CD1c-positive myeloid dendritic cell (primary cell): ENCODE data around the gene FBXL20.

Source experiments
- DNase-seq: peaks from one replicate; pipeline ENCODE4 v3.0.0-alpha.2; 2016; ENCODE audit errors: extremely low spot score

The FBXL20 gene

DNA sequence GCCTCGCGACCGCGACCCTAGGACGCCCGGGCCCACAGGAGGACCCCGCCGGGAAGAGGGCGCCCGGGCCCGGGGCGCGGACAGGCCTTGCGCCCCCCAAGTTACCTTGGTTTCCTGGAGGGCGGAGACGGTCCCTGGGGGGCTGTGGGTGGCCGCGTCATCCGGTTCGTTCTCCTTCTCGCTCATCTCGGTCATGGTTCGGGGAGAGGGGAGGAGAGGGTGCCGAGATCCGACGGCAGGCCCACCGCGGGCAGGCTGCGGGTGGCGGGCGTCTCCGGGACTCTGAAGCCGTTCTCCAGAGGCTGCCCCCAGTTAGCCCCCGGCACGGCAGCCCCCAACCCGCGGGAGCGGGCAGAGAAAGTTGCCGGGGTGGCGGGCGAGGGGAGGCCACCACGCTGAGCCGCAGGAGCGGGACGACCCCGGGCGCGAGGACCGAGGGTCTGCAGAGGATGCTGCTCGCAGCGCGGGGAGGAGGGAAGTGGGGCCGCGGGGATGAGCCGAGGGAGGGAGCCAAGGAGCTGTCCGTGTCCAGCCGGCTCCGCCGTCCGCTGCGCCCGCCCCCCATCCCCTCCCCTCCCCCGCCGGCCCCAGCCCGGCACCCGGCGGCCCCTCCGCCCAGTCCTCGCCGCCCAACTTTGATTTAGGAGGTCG is 176.0 kb downstream of the FBXL20 start, which contains the start of gene STAC2:
Gene STAC2, minus strand, starts transcription at position 638 of the 651 bp plus-strand sequence. Its CDS starts 443 bp downstream, at position 195.
- no peak for DNase-seq

DNA sequence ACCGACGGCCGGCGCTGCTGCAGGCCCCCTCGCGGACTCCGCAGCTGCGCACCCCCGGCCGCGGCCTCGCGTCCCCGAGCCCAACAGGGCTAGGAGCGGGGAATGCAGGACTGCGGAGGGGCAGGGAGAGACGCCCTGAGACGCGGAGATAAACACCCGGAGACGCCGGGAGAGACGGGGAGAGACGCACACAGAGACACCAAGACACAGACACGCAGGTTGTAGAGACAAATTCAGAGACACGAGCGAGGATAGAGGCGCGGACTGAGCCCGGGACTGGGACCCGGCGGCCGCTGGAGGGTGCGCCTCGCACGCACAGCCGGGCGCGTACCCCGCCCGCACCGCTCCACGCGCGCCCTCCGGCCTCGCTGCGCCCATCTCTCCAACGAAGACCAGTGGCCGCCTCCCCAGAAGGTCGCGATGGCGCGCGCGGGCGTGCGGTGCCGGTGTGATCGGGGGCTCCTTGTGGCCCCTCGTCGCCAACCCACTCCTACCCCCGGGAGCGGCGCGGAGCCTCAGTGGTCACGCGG is 176.6 kb downstream of the FBXL20 start:
- no peak for DNase-seq

DNA sequence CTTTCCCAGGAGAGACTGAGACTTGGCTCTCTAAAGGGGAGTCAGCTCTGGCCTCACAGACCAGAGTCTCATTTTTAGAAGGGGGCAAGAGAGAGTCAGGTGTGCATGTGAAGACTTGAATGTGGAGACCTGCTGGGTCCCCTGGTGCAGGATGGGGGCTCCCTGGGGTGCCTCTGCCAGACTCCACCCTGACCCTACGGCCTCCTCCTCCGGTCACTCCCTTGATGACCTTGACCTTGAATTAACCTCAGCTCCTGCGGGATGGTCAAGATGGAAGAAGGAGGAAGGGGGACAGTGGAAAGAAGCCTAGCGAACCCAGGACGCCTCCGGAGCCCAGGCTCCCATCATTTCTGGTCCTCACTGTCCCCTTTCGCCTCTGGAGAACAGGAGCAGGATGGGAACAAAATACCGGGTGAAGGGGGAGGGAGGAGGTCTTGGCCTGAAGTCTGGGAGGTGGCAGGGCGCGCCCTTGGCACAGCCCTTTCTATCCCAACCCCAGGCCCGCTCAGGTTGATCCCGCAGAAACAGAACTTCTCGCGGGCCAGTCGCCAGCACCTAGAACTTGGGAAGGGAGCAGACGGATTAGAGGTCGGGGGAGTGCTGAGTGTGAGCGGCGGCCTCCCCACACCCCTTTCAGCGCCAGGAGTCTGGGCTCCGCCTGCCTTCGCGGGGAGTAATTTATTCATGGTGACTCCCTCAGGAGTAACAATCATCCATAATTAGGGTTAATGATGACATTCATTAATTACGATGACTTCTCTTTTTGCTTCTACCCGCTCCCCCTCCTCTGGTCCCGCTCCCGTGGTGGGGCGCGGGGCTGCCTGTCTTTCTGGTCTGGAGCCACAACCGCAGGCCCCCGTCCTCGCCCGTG is 177.3 kb downstream of the FBXL20 start:
- no peak for DNase-seq

DNA sequence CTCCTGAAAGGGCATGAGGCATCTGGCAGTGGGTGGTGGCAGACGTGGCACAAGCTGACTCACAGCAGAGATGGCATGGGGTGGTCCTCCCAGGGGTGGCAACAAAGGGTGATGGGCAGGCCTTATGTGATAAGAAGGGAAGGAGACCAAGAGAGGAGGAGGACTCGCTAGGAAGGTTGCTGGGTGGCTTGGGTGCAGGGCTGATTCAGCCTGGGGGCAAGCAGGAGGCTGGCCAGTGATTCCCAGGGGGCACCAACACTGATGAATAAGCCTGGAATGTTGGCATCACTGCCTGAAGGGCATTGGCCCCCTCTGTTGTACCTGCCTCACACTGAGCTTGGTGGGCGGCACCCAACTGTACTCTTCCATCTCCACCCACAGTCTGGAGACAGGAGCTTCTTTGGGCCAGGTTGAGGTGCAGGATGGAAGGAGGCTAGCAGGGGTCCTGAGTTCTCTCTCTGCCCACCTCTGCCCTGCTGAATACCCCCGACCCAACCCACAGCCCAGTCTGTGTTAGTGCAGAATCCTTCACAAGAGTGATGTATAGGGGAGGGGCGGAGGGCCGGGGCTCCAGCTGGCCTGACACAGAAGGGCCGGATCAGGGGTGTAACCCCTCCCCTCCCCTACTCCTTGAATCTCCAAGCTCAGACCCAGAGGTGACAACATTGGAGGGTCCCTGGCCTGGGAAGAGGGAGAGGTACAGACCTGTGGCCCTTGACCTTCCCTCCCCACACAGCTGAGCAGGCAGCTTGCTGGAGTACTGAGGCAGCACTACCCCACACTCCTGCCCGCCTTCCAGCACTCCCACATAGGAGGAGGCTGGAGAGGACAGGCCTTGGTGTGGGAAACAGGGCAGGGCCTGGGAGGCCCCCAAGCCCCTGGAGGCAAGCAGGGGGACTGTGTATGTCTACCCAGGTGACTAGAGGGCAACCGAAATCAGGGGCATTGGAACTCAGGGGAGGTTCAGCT is 178.3 kb downstream of the FBXL20 start:
- DNase-seq, result no peak

DNA sequence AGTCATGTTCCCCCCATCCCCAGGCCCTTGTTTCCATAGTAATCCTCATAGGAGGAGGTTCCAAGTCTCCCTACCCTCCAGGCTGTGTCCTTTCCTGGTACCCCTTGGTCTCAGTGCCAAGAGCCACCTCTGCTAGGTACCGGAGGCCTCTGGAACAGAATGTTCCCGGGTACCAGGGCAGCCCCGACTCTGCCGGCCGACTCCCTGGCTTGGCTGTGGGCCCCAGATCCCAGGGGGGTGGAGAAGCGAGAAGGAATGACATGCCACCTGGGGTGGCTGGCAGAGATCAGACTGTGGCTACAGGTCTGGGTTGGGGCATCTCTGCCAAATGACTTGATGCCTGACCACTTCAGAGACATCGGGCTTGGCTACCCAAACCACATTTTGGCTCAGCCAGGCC is 179.3 kb downstream of the FBXL20 start:
- no peak for DNase-seq

DNA sequence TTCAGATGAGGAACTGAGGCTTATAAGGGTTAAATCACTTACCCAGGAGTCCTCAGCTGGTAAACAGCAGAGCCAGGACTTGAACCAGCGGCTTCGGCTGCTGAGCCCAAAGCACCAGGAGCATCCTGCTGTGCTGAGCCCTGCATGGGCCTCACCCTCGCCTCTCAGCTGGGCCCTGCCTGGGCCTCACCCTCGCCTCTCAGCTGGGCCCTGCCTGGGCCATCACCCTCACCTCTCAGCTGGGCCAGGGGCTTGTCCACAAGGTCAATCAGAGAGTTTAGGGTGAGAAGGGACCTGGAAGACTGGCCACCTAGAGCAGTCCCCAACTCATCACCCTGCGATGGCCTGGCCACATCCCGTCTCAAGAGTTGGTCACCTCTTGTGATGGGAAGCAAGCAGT is 179.9 kb downstream of the FBXL20 start:
- DNase-seq, result no peak

DNA sequence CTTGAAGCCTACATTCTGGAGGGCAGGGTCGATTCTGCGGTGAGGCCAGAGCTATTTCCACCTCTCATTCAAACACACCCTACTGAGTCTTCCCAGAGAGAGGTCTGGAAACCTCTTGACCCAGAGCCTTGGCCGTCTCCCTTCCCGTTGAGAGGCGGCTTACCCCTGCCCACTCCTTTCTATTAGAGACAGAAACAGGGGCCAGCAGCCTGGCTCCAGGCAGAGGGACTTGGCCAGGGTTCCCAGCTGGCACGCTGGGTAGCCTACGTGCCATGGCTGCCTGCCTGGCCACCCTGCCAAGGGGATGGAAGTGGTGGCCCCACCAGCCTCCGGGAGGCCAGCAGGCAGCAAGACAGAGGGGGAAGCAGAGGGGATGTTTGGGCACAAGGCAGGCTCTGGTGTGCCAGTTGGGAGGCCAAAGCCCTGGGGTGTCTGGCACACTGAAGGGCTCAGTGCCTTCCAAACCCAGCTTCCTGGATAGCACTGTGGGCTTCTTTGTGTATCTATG is 181.7 kb downstream of the FBXL20 start:
- DNase-seq, result no peak

DNA sequence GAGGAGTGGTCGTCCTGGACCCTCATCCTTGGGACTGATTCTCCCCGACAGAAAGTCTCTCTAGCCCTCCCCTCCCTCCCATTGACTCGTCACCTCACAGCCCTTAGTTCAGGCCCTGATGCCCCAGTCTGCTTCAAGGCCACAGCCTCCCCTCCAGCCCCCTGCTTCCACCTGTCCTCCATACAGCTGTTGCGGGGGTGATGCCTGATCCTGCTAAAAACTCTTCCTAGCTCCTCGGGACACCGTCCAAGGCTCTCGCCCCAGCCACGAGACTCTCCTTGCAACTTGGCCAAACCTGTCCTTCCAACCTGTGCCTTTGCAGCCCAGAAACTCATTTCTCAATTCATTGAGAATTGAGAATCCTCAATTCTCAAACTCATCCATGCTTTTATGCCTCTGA is 182.5 kb downstream of the FBXL20 start:
- DNase-seq, result no peak

DNA sequence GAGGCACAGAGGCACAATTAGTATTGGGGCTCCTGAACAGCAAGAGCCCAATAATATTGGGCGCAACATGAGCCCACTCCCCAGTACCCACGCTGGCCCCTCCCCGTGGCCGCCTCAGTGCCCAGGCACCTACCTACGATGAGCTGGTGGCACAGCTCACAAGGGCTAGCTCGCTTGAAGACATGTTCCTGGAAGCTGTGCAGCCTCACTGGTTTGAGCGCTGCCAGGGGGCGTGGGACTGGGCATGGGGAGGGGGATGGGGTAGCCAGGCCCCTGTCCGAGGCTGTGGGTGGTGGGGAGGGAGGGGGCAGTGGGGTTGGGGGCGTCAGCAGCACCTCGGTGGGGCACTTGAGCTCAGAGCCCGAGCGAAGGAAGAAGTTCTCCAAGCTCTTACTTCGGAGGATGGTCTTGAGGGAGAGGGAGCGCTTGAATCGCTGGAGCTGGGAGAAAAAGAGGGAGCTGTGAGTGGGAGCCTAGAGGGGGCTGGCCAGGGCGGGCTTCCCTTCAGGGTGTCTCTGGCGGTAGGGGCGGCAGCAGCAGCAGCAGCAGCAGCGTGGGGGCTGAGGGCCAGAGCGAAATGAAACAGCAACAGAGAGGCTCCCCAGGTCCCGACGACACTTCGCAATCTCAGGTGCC is 183.6 kb downstream of the FBXL20 start:
- no peak for DNase-seq

DNA sequence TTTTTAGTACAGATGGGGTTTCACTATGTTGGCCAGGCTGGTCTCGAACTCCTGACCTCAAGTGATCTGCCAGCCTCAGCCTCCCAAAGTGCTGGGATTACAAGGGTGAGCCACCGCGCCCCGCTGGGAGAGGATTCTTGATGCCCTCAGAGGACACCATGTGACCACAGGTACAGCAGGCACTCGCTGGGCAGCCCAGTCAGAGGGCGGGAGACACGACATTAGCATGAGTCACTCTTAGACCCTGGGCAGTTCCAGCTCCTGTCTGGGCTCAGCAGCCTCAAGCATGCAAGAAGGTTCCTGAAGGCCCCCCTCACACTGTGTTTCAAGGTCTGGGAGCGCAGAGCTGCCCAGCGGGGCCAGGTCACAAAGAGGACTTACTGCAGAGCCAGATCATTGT is 187.6 kb downstream of the FBXL20 start:
- DNase-seq, result no peak

DNA sequence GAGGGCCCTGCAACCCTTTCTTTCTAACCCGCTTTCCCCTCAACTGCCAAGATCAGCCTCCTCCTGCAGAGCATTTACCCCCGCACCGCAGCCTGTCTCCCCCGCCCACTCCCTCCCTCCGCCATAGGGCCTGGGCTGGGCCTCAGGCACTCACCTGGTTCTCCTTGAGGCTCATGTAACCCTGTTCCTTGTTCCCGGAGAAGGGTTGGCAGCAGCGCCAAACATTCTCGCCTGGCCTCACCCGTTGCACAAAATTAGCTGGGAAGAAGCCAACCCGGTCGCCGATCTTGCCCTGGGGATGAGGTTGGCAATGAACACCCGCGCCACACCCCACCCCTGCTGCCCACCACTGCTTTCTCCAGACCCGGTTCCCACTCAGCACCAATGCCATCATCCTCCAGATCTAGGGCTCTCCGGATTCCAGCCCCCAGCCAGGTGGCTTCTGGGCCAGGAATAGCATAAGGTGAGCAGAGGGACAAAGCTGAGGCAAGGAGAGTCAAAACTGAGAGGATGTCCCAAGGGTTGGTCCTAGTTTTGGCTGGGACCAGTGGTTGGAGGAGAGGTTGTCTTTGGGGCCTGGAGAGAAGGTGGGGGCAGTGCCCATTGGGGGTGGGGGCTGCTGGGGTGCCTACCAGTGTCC is 188.5 kb downstream of the FBXL20 start:
- no peak for DNase-seq

DNA sequence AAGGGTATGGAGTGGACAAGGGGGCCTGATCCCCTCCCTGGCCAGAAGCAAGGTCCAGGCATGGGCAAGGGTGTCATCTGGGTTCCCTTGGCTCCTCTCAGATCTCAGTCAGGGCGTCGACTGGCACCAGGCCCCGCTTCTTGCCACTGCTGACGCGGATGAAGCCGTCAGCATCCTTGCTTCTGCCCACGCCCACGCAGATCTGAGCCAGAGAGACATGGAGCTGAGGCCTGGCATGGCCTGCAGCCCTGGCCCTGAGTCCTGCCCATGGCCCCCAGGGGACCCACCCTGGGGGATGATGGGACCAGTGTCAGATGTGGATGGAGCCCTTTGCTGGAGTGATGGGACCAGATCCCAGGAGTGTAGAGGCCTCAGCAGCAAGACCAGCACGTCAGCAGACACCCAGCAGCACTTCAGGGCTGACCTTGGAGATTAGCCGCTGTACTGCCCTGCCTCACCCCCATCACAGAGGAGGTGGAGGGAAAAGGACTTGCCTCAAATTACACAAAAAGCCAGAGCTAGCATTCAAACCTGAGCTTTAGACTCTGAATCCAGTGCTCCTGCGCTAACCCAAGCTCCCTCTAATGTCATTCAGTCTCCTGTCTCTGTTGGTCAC is 189.1 kb downstream of the FBXL20 start:
- DNase-seq, result peak; percentile 34

DNA sequence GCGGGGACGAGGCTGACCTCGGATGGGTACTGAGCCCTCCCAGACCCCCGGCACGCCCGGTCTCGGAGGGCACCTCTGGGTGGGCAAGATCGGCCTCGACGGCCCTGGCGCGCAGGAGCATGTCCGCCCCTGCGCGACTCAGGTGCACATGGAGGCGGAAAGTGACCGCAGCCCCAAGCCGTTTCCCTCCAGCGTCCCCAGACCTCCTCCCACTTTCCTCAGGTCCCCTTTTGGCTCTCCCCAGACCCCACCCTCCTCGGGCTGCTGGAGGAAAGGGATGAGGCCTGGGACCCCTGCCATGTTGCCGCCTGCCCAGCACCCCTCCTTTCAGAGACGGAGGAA is 191.4 kb downstream of the FBXL20 start:
- no peak for DNase-seq

DNA sequence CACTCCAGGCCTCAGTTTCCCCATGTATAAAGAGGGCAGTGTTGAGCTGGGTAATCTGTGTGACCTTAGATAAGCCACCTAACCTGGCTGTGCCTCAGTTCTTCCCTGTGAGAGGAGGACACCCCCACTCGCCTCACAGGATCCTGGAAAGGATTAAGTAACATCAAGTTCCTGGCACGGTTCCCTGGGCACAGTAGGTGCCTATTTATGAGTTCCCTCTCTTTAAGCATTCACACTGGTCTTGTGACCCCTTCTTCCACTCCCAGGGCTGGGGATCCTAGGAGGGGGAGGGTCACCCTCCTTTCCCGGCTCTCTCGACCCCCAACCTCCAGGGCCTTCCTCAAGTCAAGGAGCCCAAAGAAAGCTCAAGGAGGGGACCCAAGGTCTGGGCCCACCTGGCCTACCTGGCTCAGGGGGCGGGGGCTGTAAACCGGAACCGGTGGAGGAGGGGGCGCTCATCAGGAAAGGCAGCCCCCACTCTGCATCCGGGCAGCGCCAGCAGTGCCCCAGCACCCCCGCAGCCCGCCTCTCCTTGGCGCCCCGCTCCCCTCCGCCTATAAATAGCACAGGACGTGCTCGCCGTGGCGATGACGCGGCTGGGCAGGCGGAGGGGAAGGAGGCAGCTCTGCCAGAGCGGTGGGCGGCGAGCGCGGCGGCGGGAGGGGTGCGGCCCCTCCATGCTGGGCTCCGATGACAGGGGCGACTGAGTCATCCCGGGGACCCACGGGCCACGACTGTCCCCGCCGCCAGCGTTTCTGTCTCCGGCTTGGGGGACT is 191.9 kb downstream of the FBXL20 start:
- DNase-seq, result peak; percentile 88

DNA sequence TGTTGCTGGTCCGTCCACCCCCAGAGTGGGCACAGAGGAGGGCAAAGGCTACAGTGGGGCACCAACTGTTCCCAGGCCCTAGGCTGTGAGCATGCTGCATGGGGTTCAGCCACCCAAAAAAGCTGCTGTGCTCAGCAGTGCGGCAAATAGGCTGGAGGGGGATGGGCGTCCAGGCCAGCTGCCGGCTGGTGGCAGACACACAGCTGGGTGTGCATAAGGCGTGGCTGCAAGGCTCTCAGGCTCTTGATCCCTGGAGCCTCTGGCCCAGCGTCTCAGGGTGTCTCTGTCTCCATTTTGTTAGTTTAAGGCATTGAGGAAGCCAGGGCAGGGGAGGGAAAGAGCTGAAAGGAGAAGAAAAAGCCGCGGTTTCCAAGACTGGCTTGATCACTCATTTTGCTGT is 192.5 kb downstream of the FBXL20 start:
- DNase-seq, result no peak

DNA sequence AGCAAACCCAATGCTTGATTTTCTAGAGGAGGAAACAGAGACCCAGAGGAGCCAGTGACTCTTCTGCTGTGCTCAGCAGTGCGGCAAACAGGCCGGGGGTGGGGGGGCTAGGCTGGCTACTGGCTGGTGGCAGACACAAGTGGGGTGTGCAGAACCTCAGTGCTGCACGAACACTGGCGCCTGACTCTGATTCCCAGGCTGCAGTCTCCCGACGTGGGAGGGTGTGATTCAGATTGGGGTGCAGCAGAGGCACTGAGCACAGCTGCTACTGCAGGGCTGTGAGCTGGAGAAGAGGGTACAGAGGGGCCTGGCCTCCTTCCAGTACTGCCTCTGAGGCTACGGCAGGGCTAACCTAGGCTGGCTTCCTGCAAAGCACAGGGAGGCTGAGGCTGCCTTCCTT is 193.3 kb downstream of the FBXL20 start:
- peak; percentile 40 for DNase-seq

DNA sequence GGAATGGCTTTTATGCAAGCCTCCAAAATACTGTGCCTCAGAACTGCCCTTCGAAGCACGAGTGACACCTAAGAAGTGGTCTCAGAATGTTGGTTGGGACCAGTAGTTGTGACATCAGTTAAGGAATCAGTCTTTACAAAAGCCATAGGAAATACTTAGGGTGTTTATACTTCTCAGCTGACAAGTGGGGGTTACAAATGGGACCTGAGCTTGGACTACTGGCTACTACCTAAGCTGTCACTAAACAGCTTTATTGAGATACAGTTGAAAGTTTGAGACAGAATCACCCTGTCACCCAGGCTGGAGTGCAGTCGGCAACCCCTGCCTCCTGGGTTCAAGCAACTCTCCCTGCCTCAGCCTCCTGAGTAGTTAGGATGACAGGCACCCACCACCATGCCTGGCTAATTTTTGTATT is 196.3 kb downstream of the FBXL20 start:
- no peak for DNase-seq

DNA sequence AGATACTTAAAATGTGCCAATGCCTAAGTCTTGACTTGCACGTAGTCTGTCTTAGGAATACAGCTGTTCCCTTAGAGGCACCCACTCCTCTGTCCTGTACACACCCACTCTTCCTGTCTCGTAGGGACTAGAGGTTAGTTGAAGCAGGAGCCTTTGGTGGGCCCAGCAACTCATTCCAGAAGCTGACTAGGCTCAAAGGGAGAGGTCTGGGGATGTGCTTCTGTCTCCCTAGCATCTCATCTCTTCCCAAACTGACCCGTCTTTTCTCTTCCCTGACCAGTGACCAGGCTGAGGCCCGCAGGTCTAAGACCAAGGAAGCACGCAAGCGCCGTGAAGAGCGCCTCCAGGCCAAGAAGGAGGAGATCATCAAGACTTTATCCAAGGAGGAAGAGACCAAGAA is 197.2 kb downstream of the FBXL20 start:
- DNase-seq, result no peak
